HepG2 (cell line): ENCODE measurements around the gene RAB2B. TPM values are rescaled to one million over a fixed set of nuclear protein-coding genes. Genes with fewer than 3 reads are reported as not detected.

Source experiments
- CENPT ChIP-seq: sonication (generic); formaldehyde crosslinking; IDR thresholded peaks from 2 replicates; pipeline ENCODE4 v1.8.0; 2022; ENCODE audit warnings: low read depth, mild to moderate bottlenecking, moderate library complexity, missing genetic modification reagents
- CSRNP2 ChIP-seq: sonication (generic); formaldehyde crosslinking; conservative IDR thresholded peaks from 2 replicates; pipeline ENCODE4 v1.8.0; 2022; ENCODE audit warnings: low read depth, missing genetic modification reagents
- GRHL1 ChIP-seq: sonication (generic); formaldehyde crosslinking; conservative IDR thresholded peaks from 2 replicates; pipeline ENCODE4 v1.8.0; 2022; ENCODE audit warnings: missing genetic modification reagents
- GTF3A ChIP-seq: sonication (generic); formaldehyde crosslinking; conservative IDR thresholded peaks from 2 replicates; pipeline ENCODE4 v1.4.0; 2020; ENCODE audit warnings: mild to moderate bottlenecking, missing genetic modification reagents
- HDAC1 ChIP-seq: sonication (generic); formaldehyde crosslinking; IDR thresholded peaks from 2 replicates; pipeline ENCODE4 v1.5.1; 2020; ENCODE audit warnings: mild to moderate bottlenecking, missing genetic modification reagents
- HHEX ChIP-seq: IDR thresholded peaks from 2 replicates; pipeline ENCODE4 v1.6.1; 2016; ENCODE audit warnings: control low read depth
- ISL2 ChIP-seq: sonication (generic); formaldehyde crosslinking; IDR thresholded peaks from 2 replicates; pipeline ENCODE4 v1.5.0; 2020; ENCODE audit warnings: missing genetic modification reagents
- KAT8 ChIP-seq: IDR thresholded peaks from 2 replicates; pipeline ENCODE4 v1.6.1; 2016; ENCODE audit warnings: missing genetic modification reagents, missing compliant biosample characterization
- KDM2A ChIP-seq: sonication (generic); formaldehyde crosslinking; IDR thresholded peaks from 2 replicates; pipeline ENCODE4 v1.4.0; 2020; ENCODE audit warnings: low read depth, missing genetic modification reagents, borderline replicate concordance
- LBX2 ChIP-seq: sonication (generic); formaldehyde crosslinking; IDR thresholded peaks from 2 replicates; pipeline ENCODE4 v1.5.0; 2020; ENCODE audit warnings: missing genetic modification reagents, mild to moderate bottlenecking, borderline replicate concordance
- NR2F6 ChIP-seq, 2 experiments: IDR thresholded peaks; 2 replicates each; pipeline ENCODE4 v1.6.1; 2016; ENCODE audit warnings: antibody characterized with exemption in 1 of 2, mild to moderate bottlenecking in 1 of 2
- POGZ ChIP-seq: sonication (generic); formaldehyde crosslinking; IDR thresholded peaks from 2 replicates; pipeline ENCODE4 v1.4.0; 2020; ENCODE audit warnings: mild to moderate bottlenecking, missing genetic modification reagents
- RNF2 ChIP-seq: fragments of 450-650 bp; conservative IDR thresholded peaks from 2 replicates; pipeline ENCODE4 v1.6.1; 2016; ENCODE audit warnings: low read depth
- SNAI1 ChIP-seq: sonication (generic); formaldehyde crosslinking; IDR thresholded peaks from 2 replicates; pipeline ENCODE4 v1.5.0; 2020; ENCODE audit warnings: mild to moderate bottlenecking, missing genetic modification reagents, borderline replicate concordance
- SOX5 ChIP-seq: IDR thresholded peaks from 2 replicates; pipeline ENCODE4 v1.6.1; 2016; ENCODE audit warnings: borderline replicate concordance
- ZBTB20 ChIP-seq: sonication (generic); formaldehyde crosslinking; IDR thresholded peaks from 2 replicates; pipeline ENCODE4 v1.8.1; 2023; ENCODE audit warnings: missing genetic modification reagents, low read depth, mild to moderate bottlenecking, borderline replicate concordance
- ZBTB44 ChIP-seq: sonication (generic); formaldehyde crosslinking; IDR thresholded peaks from 2 replicates; pipeline ENCODE4 v1.4.0; 2020; ENCODE audit warnings: missing genetic modification reagents
- ZNF207 ChIP-seq: fragments of 450-650 bp; IDR thresholded peaks from 2 replicates; pipeline ENCODE4 v1.6.1; 2016; ENCODE audit warnings: antibody characterized with exemption, borderline replicate concordance
- ZNF30 ChIP-seq: sonication (generic); formaldehyde crosslinking; IDR thresholded peaks from 2 replicates; pipeline ENCODE4 v1.5.0; 2020; ENCODE audit warnings: mild to moderate bottlenecking, missing genetic modification reagents
- ZNF724P ChIP-seq: sonication (generic); formaldehyde crosslinking; IDR thresholded peaks from 2 replicates; pipeline ENCODE4 v1.8.0; 2022; ENCODE audit warnings: missing genetic modification reagents, borderline replicate concordance
- ZSCAN20 ChIP-seq: sonication (generic); formaldehyde crosslinking; IDR thresholded peaks from 2 replicates; pipeline ENCODE4 v1.4.0; 2020; ENCODE audit warnings: missing genetic modification reagents, mild to moderate bottlenecking, borderline replicate concordance
- ZSCAN29 ChIP-seq: sonication (generic); formaldehyde crosslinking; conservative IDR thresholded peaks from 2 replicates; pipeline ENCODE4 v1.4.0; 2020; ENCODE audit warnings: mild to moderate bottlenecking, missing genetic modification reagents
- polyA plus RNA-seq, 8 experiments: library from polyadenylated mRNA; depleted of rRNA in 3 of 8; stranded (reverse) in 7 of 8; unstranded in 1 of 8; fragments of >200 nt; fragmentation: Illumina TruSeq in 4 of 8; extraction: Trizol in 4 of 8; gene quantifications; 2 replicates each; pipeline versions ENCODE4 v1.2.1 to v1.2.3, GENCODE V29; 2011 to 2016; ENCODE audit warnings: low read depth in 4 of 8, missing spikeins in 1 of 8, mixed read lengths in 1 of 8; ENCODE audit not compliant: insufficient read depth in 1 of 8
- total RNA-seq, 5 experiments: library from RNA; depleted of rRNA; stranded (reverse); fragments of >200 nt; fragmentation: Illumina TruSeq; extraction: Trizol; gene quantifications; 2 replicates each; pipeline ENCODE4 v1.2.3, GENCODE V29; 2016; ENCODE audit warnings: low read depth in 1 of 5

Gene RAB2B
- total and polyA plus RNA-seq, 2 of the 13 experiments (the other 11 are each of a cell fraction or from before 2014, with no cell fraction given), result 36.0 to 60.6 TPM

- TF ChIP-seq CSRNP2 (CRISPR knock-in tag) (no peak), ZSCAN29 (CRISPR knock-in tag) (no peak), KAT8 (peak; percentile 97), HHEX (no peak), ZBTB44 (CRISPR knock-in tag) (peak; percentile 81), LBX2 (CRISPR knock-in tag) (peak; percentile 61; the same call in 1 of the 2 replicates), ISL2 (CRISPR knock-in tag) (peak; percentile 56; the same call in 1 of the 2 replicates), HDAC1 (CRISPR knock-in tag) (peak; percentile 88), GTF3A (CRISPR knock-in tag) (0 out of 2 replicates have a peak, but pooled peaks have one; percentile 58), NR2F6 (IDR thresholded peaks at IDR 0.05) (no peak), NR2F6 (CRISPR knock-in tag; IDR thresholded peaks at IDR 0.05) (peak; percentile 65; the same call in 1 of the 2 replicates), ZNF30 (CRISPR knock-in tag) (no peak), ZBTB20 (CRISPR knock-in tag) (no peak), ZSCAN20 (no peak; the same call in 1 of the 2 replicates), KDM2A (CRISPR knock-in tag) (peak; percentile 100), SOX5 (CRISPR knock-in tag) (peak; percentile 68; the same call in 1 of the 2 replicates), ZNF207 (no peak), POGZ (CRISPR knock-in tag) (peak; percentile 88), GRHL1 (CRISPR knock-in tag) (no peak), CENPT (CRISPR knock-in tag) (no peak; the same call in 1 of the 2 replicates), SNAI1 (CRISPR knock-in tag) (0 out of 2 replicates have a peak, but pooled peaks have one; percentile 22), ZNF724P (no peak; the same call in 1 of the 2 replicates), RNF2 (0 out of 2 replicates have a peak, but pooled peaks have one; percentile 30)
These were observed 39.5 kb downstream of the RAB2B start (continued) for GRCh38 chr14:21437063-21437901.
